ENCODE measurements around the gene SLC46A3.
A peak's percentile ranks its signal among the peaks of the same experiment; 100 is the strongest.
"Not testable (repeated sequence)": the region's sequence is repeated elsewhere in the genome, so short reads cannot be mapped to it uniquely, and the experiment has no call there.

SLC46A3 gene, protein sequence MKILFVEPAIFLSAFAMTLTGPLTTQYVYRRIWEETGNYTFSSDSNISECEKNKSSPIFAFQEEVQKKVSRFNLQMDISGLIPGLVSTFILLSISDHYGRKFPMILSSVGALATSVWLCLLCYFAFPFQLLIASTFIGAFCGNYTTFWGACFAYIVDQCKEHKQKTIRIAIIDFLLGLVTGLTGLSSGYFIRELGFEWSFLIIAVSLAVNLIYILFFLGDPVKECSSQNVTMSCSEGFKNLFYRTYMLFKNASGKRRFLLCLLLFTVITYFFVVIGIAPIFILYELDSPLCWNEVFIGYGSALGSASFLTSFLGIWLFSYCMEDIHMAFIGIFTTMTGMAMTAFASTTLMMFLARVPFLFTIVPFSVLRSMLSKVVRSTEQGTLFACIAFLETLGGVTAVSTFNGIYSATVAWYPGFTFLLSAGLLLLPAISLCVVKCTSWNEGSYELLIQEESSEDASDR

DNA sequence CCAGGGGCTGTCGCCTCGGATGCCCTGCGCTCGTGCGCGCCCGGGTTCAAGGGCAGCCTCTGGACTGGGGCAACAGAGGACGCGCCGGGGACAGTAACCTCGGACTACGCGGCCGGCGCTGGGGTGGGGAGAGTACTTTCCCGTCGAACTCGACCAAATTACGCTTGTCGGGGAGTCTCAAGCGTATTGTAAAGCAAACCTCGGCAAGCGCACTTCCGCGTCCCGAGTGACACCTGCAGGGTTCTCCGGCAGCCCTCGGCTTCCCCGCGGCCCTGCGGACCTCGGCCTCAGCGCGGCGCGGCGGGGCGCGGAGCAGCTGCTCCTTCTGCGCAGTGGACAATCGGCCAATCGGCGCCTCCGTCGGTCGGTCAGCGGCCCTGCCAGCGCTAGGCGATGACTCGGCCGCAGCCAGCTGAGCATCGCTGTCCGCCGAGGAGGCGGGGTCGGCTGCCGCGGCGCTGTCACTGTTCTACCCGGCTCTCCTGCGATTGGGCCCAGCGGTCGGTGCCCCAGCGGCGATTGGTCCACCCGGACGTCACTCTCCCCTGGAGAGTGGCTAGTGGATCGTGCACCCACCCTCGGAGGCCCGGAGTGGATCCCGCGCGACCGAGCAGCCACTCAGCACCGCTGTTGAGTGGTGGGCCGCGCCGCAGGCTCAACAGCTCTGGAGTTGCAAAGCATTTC lies at the start of gene SLC46A3:
SLC46A3 (minus strand) TSS at position 428 of the 684 bp plus-strand sequence. CDS start 972 bp downstream, outside the sequence.
- DNase-seq: peak; percentile 98

- DNase-seq: no peak
Measured at GRCh38 chr13:28763887-28764286, 45.1 kb upstream of the SLC46A3 start.

GRCh38 chr13:28761586-28761985 lies 42.8 kb upstream of the SLC46A3 start:
- DNase-seq: no peak

DNA sequence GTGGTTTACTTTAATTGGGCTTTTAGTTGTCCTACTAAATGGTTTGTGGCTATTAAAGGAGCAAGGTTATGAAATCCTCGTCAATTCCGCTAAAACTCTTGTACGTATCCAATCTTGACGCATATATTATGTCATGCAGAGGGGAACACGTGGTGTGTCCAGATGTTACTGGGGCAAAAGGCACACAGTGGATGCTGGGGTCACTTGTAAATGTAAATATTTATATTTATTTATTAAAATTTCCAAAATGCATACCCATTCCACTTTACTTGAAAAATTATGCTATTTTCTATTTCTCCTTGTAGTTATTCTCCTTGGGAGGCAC lies 36.7 kb upstream of the SLC46A3 start:
- DNase-seq: no peak

DNA sequence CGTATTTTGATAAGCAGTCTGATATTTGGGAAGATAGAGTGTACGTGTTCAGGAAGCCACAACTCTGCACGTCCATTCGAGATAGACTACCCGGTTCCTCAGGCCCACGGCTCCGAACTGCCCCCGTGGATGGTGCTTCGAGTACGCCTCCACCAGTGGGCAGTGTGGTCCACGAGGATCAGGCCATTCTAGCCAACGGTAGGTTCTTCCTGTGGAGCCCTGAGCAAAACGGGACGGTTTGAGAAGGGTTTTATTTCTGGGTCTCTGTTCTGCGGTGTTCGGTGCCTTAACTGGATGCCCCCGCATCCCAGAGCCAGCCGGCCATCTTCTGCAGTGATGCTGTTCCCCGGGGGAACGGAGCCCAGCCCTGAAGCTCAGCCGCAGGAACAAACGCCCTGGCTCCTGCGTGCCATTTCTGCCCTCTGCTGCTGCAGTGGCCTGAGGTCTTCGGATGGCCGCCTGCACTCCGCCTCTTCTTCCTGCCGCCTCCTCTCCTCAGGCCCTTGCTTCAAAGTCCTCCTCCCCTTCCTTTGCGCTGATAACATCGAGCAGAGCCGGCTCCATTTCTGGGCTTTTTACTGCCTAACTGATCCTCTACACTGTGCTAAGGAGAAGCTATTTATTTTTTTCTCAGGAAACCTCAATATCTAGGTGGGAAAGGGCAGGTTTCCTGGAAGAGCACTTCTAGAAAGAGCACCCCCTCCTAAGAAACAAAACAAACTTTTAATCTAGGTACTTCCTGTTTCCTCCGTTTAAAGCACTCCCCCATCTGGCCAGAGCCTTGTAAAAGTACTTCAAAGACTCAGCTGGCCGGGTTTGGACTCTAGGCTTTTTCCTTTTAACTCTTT lies 36.2 kb upstream of the SLC46A3 start:
- no peak for DNase-seq

DNA sequence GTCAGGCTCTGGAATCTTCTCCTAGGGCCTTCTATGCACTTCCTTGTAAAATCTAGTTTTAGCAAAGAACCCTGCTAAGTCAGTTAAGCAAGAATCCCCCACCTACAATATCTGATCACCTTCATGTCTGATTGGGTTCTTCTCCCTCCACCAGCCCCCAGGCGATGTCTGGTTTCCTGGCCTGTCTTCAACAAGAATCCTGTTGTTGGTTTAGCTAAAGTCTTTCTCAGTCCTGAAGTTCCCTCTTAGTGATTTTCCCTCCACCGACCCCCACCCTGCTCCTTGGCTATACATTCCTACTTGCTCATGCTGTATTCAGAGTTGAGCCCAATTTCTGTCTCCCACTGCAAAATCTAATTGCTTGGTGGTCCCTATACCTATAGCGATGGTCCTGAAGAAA lies 35.2 kb upstream of the SLC46A3 start:
- DNase-seq: no peak

DNA sequence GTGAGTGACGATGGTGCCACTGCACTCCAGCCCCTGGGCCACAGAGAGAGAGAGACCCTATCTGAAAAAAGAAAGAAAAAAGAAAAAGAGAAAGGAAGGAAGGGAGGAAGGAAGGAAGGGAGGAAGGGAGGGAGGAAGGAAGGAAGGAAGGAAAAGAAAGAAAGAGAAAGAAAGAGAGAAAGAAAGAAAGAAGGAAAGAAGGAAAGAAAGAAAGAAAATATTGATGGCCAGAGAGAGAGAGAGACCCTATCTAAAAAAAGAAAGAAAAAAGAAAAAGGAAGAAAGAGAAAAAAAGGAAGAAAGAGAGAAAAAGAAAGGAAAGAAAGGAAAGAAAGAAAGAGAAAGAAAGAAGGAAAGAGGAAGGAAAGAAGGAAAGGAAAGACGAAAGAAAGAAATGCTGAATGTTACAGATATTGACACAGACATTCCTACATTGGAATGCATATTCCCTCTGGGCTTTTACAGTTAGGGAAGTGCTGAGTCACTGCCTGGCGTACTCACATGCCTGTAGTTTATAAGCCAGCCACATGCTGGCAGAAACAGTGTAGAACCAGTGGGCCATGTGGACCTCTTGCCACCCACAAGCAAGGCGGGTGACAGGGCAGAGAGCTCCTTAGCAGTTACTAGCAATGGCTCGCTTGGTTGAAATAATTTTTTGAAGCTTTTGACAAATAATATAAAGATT lies 34.6 kb upstream of the SLC46A3 start:
- DNase-seq: no peak

- no peak for DNase-seq
Measured at GRCh38 chr13:28751175-28751960, 32.6 kb upstream of the SLC46A3 start.

GRCh38 chr13:28750187-28751045 lies 31.6 kb upstream of the SLC46A3 start:
- DNase-seq: no peak

DNA sequence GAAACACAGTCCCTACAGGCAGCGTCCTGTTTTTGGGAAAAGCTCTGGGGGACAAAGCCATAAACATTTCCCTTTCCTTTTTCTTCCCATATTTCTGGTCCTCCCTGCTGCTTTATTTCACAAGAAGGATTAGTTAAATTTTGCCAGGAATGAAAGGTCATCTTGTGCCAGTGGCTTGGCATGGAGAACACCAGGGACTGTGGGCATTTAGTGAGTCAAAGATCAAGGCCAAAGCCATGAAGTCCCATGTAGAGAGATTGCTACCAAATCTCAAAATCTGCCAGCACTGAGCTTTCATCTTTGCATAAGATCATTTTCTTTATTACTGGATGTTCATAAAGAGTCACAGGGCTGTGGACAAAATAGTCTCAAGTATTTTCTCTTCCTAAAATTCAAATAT lies 29.1 kb upstream of the SLC46A3 start:
- no peak for DNase-seq

- DNase-seq: no peak
Measured at GRCh38 chr13:28746287-28746612, 27.5 kb upstream of the SLC46A3 start.

DNA sequence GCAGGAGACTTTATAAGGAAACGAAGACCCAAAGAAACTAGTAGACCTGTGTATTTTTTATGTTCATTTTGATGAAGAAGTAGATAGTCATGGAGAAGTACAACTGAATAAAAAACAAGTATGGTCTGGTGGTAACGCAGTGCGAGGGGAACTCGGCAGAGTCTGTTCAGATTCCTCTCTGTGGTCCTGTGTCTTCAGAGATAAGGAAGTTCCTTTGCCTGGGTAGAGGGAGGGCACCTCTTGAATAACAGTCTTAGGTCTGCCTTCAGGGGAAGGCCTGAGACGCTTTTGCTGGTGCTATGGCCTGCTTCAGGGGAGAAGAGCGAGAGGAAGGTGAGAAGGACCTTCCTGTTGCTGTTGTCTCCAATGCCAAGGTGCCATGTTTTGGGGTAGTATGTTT lies 25.9 kb upstream of the SLC46A3 start:
- no peak for DNase-seq

GRCh38 chr13:28744091-28744536 lies 25.3 kb upstream of the SLC46A3 start:
- no peak for DNase-seq

DNA sequence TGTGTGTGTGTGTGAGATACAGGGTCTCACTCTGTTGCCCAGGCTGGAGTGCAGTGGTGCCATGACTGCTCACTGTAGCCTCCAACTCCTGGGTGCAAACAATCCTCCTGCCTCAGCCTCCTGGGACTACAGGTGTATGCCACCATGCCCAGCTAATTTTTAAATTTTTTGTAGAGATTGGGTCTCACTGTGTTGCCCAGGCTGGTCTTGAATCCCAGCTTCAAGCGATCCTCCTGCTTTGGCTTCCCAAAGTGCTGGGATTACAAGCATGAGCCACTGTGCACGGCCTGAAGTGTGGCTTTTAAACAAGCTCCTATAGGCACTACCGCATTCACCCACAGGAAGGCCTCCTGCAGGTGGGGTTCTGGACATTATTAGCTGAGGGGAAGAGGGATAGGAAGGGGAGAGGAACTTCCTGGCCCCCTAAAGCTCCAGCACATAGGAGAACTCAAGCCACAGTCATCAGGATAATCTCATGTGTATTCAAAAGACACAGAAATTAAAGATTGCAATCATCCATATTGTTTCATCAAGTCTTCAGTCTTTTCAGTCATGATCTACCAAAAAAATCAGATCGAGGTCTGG lies 24.8 kb upstream of the SLC46A3 start:
- no peak for DNase-seq

DNA sequence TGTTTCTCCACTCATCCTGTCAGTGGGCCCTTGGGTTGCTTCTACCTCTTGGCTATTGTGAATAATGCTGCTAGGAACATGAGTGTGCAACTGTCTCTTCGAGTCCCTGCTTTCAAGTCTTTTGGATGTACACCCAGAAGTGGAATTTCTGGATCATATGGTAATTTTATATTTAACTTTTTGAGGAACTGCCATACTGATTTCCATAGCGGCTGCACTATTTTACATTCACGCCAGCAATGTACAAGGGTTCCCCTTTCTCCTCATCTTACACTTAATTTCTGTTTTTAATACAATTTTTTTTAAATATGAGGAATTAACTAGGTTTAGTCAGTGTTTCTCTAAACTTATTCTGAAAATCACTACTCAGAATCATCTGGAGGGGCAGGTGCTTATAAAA lies 24.2 kb upstream of the SLC46A3 start:
- no peak for DNase-seq

DNA sequence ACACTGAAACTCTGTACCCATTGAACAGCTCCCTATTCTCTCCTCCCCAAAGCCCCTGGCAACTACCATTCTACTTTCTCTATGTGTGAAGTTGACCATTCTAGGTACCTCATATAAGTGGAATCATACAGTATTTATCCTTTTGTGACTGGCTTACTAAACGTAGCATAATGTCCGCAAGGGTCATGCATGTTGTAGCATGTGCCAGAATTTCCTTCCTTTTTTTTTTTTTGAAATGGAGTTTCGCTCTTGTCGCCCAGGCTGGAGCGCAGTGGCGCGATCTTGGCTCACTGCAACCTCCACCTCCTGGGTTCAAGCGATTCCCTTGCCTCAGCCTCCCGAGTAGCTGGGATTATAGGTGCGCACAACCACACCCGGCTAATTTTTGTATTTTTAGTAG lies 23.7 kb upstream of the SLC46A3 start:
- not testable (repeated sequence) for DNase-seq

- no peak for DNase-seq
Measured at GRCh38 chr13:28741084-28741491, 22.3 kb upstream of the SLC46A3 start.

- DNase-seq: no peak
Measured at GRCh38 chr13:28739376-28739775, 20.6 kb upstream of the SLC46A3 start.

DNA sequence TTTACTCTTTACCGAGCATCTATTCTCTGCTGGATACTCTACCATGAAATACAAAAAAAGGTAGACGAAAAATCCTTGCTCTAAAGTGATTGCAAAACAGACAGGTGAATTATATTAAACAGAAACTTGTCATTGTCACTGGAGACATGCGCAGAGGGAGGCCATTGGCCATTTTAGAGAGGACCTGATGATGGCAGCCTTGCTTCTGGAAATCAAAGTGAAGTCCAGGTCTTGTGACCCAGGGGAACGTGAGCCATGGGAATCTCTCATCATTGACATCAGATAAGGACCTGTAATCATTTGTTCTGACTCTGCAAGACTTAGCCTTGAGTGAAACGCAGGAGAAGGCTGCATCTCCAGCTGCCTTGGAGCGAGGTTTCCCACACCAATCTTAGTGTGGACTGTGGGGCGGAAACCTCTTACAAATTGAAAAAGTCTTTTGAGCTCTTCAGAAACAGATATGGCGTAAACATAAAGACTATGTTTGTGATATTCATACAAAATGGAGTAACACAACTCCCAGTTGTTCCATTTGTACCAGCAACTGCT lies 16.8 kb upstream of the SLC46A3 start:
- DNase-seq: no peak

- DNase-seq: no peak
Measured at GRCh38 chr13:28734906-28735305, 16.1 kb upstream of the SLC46A3 start.

Measured in activated CD8-positive, alpha-beta memory T cell treated with anti-CD3 and anti-CD28 coated beads, Interleukin-2, amount 50 U/mL, for 48 hours (primary cell).